Measurements from ENCODE around the gene FEN1.

FEN1 gene

GRCh38 chr11:61775106-61775505, 17.6 kb upstream of the FEN1 start:
- Histone ChIP-seq H3K4me3 (ENCODE audit: low read depth in 1 of 2, low read length in 2 of 2) (no peak overlapping the region), H3K9me3 (ENCODE audit: control insufficient read depth in 1 of 2, low read length in 2 of 2) (no peaks in the 10 kb centered on the region), H3K36me3 (ENCODE audit: control insufficient read depth in 1 of 2, insufficient read depth in 2 of 2, low read length in 2 of 2) (peaks cover 17 to 33% of the 10 kb centered on the region in 2 donors), H3K9ac (ENCODE audit: low read depth in 1 of 2, low read length in 2 of 2) (no peak overlapping the region), H3K27ac (ENCODE audit: low read depth, low read length) (no peak overlapping the region), H3K4me1 (ENCODE audit: control insufficient read depth in 1 of 2, insufficient read depth in 2 of 2, low read length in 2 of 2) (peaks cover 5 to 14% of the 10 kb centered on the region in 2 donors), H3K27me3 (ENCODE audit: control insufficient read depth in 1 of 2, insufficient read depth in 2 of 2, low read length in 2 of 2) (no peaks in the 10 kb centered on the region)

- Histone ChIP-seq H3K27ac (ENCODE audit: low read depth, low read length) (no peak overlapping the region), H3K4me3 (ENCODE audit: low read depth in 1 of 2, low read length in 2 of 2) (no peak overlapping the region), H3K27me3 (ENCODE audit: control insufficient read depth in 1 of 2, insufficient read depth in 2 of 2, low read length in 2 of 2) (no peaks in the 10 kb centered on the region), H3K9me3 (ENCODE audit: control insufficient read depth in 1 of 2, low read length in 2 of 2) (no peaks in the 10 kb centered on the region), H3K9ac (ENCODE audit: low read depth in 1 of 2, low read length in 2 of 2) (no peak overlapping the region), H3K4me1 (ENCODE audit: control insufficient read depth in 1 of 2, insufficient read depth in 2 of 2, low read length in 2 of 2) (peaks cover 5 to 14% of the 10 kb centered on the region in 2 donors), H3K36me3 (ENCODE audit: control insufficient read depth in 1 of 2, insufficient read depth in 2 of 2, low read length in 2 of 2) (peaks cover 17 to 40% of the 10 kb centered on the region in 2 donors)
These were observed 16.8 kb upstream of the FEN1 start for GRCh38 chr11:61775606-61776554.

- Histone ChIP-seq H3K27me3 (ENCODE audit: control insufficient read depth in 1 of 2, insufficient read depth in 2 of 2, low read length in 2 of 2) (no peaks in the 10 kb centered on the region), H3K9ac (ENCODE audit: low read depth in 1 of 2, low read length in 2 of 2) (no peak overlapping the region), H3K27ac (ENCODE audit: low read depth, low read length) (no peak overlapping the region), H3K4me1 (ENCODE audit: control insufficient read depth in 1 of 2, insufficient read depth in 2 of 2, low read length in 2 of 2) (peaks cover 5 to 14% of the 10 kb centered on the region in 2 donors), H3K4me3 (ENCODE audit: low read depth in 1 of 2, low read length in 2 of 2) (no peak overlapping the region), H3K36me3 (ENCODE audit: control insufficient read depth in 1 of 2, insufficient read depth in 2 of 2, low read length in 2 of 2) (peaks cover 17 to 43% of the 10 kb centered on the region in 2 donors), H3K9me3 (ENCODE audit: control insufficient read depth in 1 of 2, low read length in 2 of 2) (no peaks in the 10 kb centered on the region)
These were observed 16.1 kb upstream of the FEN1 start for GRCh38 chr11:61776561-61777075.

- Histone ChIP-seq H3K9me3 (ENCODE audit: control insufficient read depth in 1 of 2, low read length in 2 of 2) (no peaks in the 10 kb centered on the region), H3K4me1 (ENCODE audit: control insufficient read depth in 1 of 2, insufficient read depth in 2 of 2, low read length in 2 of 2) (peaks cover 3 to 9% of the 10 kb centered on the region in 2 donors), H3K27me3 (ENCODE audit: control insufficient read depth in 1 of 2, insufficient read depth in 2 of 2, low read length in 2 of 2) (no peaks in the 10 kb centered on the region), H3K36me3 (ENCODE audit: control insufficient read depth in 1 of 2, insufficient read depth in 2 of 2, low read length in 2 of 2) (peaks cover 17 to 49% of the 10 kb centered on the region in 2 donors), H3K27ac (ENCODE audit: low read depth, low read length) (no peak overlapping the region), H3K9ac (ENCODE audit: low read depth in 1 of 2, low read length in 2 of 2) (no peak overlapping the region), H3K4me3 (ENCODE audit: low read depth in 1 of 2, low read length in 2 of 2) (peak overlapping the region in 1 of 2 donors; percentile 32)
These were observed 15.2 kb upstream of the FEN1 start for GRCh38 chr11:61777234-61778090.

- Histone ChIP-seq H3K36me3 (ENCODE audit: control insufficient read depth in 1 of 2, insufficient read depth in 2 of 2, low read length in 2 of 2) (peaks cover 17 to 58% of the 10 kb centered on the region in 2 donors), H3K4me3 (ENCODE audit: low read depth in 1 of 2, low read length in 2 of 2) (no peak overlapping the region), H3K9ac (ENCODE audit: low read depth in 1 of 2, low read length in 2 of 2) (no peak overlapping the region), H3K27me3 (ENCODE audit: control insufficient read depth in 1 of 2, insufficient read depth in 2 of 2, low read length in 2 of 2) (no peaks in the 10 kb centered on the region), H3K27ac (ENCODE audit: low read depth, low read length) (no peak overlapping the region), H3K9me3 (ENCODE audit: control insufficient read depth in 1 of 2, low read length in 2 of 2) (no peaks in the 10 kb centered on the region), H3K4me1 (ENCODE audit: control insufficient read depth in 1 of 2, insufficient read depth in 2 of 2, low read length in 2 of 2) (peaks cover 0 to 7% of the 10 kb centered on the region in 2 donors)
These were observed 14.3 kb upstream of the FEN1 start for GRCh38 chr11:61778357-61778886.

- H3K36me3 ChIP-seq (ENCODE audit: control insufficient read depth in 1 of 2, insufficient read depth in 2 of 2, low read length in 2 of 2): peaks cover 17 to 64% of the 10 kb centered on the region in 2 donors
- no peaks in the 10 kb centered on the region for H3K9me3 ChIP-seq (ENCODE audit: control insufficient read depth in 1 of 2, low read length in 2 of 2)
- no peak overlapping the region for H3K4me3 ChIP-seq (ENCODE audit: low read depth in 1 of 2, low read length in 2 of 2)
- no peak overlapping the region for H3K9ac ChIP-seq (ENCODE audit: low read depth in 1 of 2, low read length in 2 of 2)
- no peak overlapping the region for H3K27ac ChIP-seq (ENCODE audit: low read depth, low read length)
- H3K27me3 ChIP-seq (ENCODE audit: control insufficient read depth in 1 of 2, insufficient read depth in 2 of 2, low read length in 2 of 2): no peaks in the 10 kb centered on the region
- peaks cover 0 to 7% of the 10 kb centered on the region in 2 donors for H3K4me1 ChIP-seq (ENCODE audit: control insufficient read depth in 1 of 2, insufficient read depth in 2 of 2, low read length in 2 of 2)
These were observed 13.6 kb upstream of the FEN1 start for GRCh38 chr11:61778920-61779650.

GRCh38 chr11:61779666-61780525, 12.8 kb upstream of the FEN1 start:
- Histone ChIP-seq H3K36me3 (ENCODE audit: control insufficient read depth in 1 of 2, insufficient read depth in 2 of 2, low read length in 2 of 2) (peaks cover 24 to 71% of the 10 kb centered on the region in 2 donors), H3K4me3 (ENCODE audit: low read depth in 1 of 2, low read length in 2 of 2) (no peak overlapping the region), H3K4me1 (ENCODE audit: control insufficient read depth in 1 of 2, insufficient read depth in 2 of 2, low read length in 2 of 2) (peaks cover 0 to 7% of the 10 kb centered on the region in 2 donors), H3K27me3 (ENCODE audit: control insufficient read depth in 1 of 2, insufficient read depth in 2 of 2, low read length in 2 of 2) (no peaks in the 10 kb centered on the region), H3K9ac (ENCODE audit: low read depth in 1 of 2, low read length in 2 of 2) (no peak overlapping the region), H3K9me3 (ENCODE audit: control insufficient read depth in 1 of 2, low read length in 2 of 2) (no peaks in the 10 kb centered on the region), H3K27ac (ENCODE audit: low read depth, low read length) (no peak overlapping the region)

GRCh38 chr11:61780581-61781162, 12.0 kb upstream of the FEN1 start:
- peaks cover 0 to 3% of the 10 kb centered on the region in 2 donors for H3K4me1 ChIP-seq (ENCODE audit: control insufficient read depth in 1 of 2, insufficient read depth in 2 of 2, low read length in 2 of 2)
- H3K9me3 ChIP-seq (ENCODE audit: control insufficient read depth in 1 of 2, low read length in 2 of 2): no peaks in the 10 kb centered on the region
- H3K9ac ChIP-seq (ENCODE audit: low read depth in 1 of 2, low read length in 2 of 2): no peak overlapping the region
- no peak overlapping the region for H3K27ac ChIP-seq (ENCODE audit: low read depth, low read length)
- peaks cover 31 to 79% of the 10 kb centered on the region in 2 donors for H3K36me3 ChIP-seq (ENCODE audit: control insufficient read depth in 1 of 2, insufficient read depth in 2 of 2, low read length in 2 of 2)
- no peaks in the 10 kb centered on the region for H3K27me3 ChIP-seq (ENCODE audit: control insufficient read depth in 1 of 2, insufficient read depth in 2 of 2, low read length in 2 of 2)
- no peak overlapping the region for H3K4me3 ChIP-seq (ENCODE audit: low read depth in 1 of 2, low read length in 2 of 2)

All from duodenal mucosa (tissue), 2 donors.